HepG2 (cell line): Measurements from ENCODE around the gene MIEF1. TPM values are rescaled to one million over a fixed set of nuclear protein-coding genes. Genes with fewer than 3 reads are reported as not detected.

Source experiments
- BHLHE40 ChIP-seq: IDR thresholded peaks from 2 replicates; pipeline ENCODE4 v1.6.1; 2011; ENCODE audit warnings: low read length, improper control_type of control experiment
- CHD4 ChIP-seq: fragments of 200-600 bp; sonication (generic); IDR thresholded peaks from 2 replicates; pipeline ENCODE4 v1.7.0; 2017; ENCODE audit warnings: mild to moderate bottlenecking, low read length, borderline replicate concordance
- EP300 ChIP-seq, 3 experiments: sonication (generic) in 1 of 3; formaldehyde crosslinking in 1 of 3; IDR thresholded peaks; 2 replicates each; pipeline versions ENCODE4 v1.5.1 to v1.6.1; 2011 to 2020; ENCODE audit warnings: low read depth in 2 of 3, low read length in 2 of 3, borderline replicate concordance in 1 of 3, improper control_type of control experiment in 1 of 3, mild to moderate bottlenecking in 1 of 3, missing genetic modification reagents in 1 of 3, moderate library complexity in 1 of 3
- HIVEP1 ChIP-seq: sonication (generic); formaldehyde crosslinking; IDR thresholded peaks from 2 replicates; pipeline ENCODE4 v1.4.0; 2020; ENCODE audit warnings: mild to moderate bottlenecking, missing genetic modification reagents
- ISL2 ChIP-seq: sonication (generic); formaldehyde crosslinking; IDR thresholded peaks from 2 replicates; pipeline ENCODE4 v1.5.0; 2020; ENCODE audit warnings: missing genetic modification reagents
- JUN ChIP-seq: sonication (generic); formaldehyde crosslinking; IDR thresholded peaks from 2 replicates; pipeline ENCODE4 v1.4.0; 2020; ENCODE audit warnings: mild to moderate bottlenecking, missing genetic modification reagents
- KAT8 ChIP-seq: IDR thresholded peaks from 2 replicates; pipeline ENCODE4 v1.6.1; 2016; ENCODE audit warnings: missing genetic modification reagents, missing compliant biosample characterization
- KDM3A ChIP-seq: IDR thresholded peaks from 2 replicates; pipeline ENCODE4 v1.6.1; 2018; ENCODE audit warnings: low read depth, missing compliant biosample characterization
- MEF2D ChIP-seq: sonication (generic); formaldehyde crosslinking; IDR thresholded peaks from 2 replicates; pipeline ENCODE4 v1.5.1; 2020; ENCODE audit warnings: mild to moderate bottlenecking, missing genetic modification reagents
- MXD4 ChIP-seq: IDR thresholded peaks from 2 replicates; pipeline ENCODE4 v1.6.1; 2016; ENCODE audit warnings: mild to moderate bottlenecking, missing biosample characterization, missing genetic modification reagents
- NFE2 ChIP-seq: sonication (generic); formaldehyde crosslinking; IDR thresholded peaks from 2 replicates; pipeline ENCODE4 v1.4.0; 2020; ENCODE audit warnings: missing genetic modification reagents
- SAFB2 ChIP-seq: sonication (generic); formaldehyde crosslinking; IDR thresholded peaks from 2 replicates; pipeline ENCODE4 v1.5.1; 2020; ENCODE audit warnings: missing genetic modification reagents, low read depth, mild to moderate bottlenecking, borderline replicate concordance
- SYNCRIP ChIP-seq: fragments of 200-400 bp; formaldehyde crosslinking; IDR thresholded peaks from 2 replicates; pipeline ENCODE4 v1.6.1; 2018; ENCODE audit warnings: mild to moderate bottlenecking, low read depth, low read length; ENCODE audit not compliant: insufficient read depth
- TEAD3 ChIP-seq: optimal IDR thresholded peaks from 2 replicates; pipeline ENCODE3; 2016; ENCODE audit warnings: borderline replicate concordance
- THAP11 ChIP-seq: IDR thresholded peaks from 2 replicates; pipeline ENCODE4 v1.6.1; 2016; ENCODE audit warnings: missing biosample characterization, missing genetic modification reagents
- ZNF17 ChIP-seq: sonication (generic); formaldehyde crosslinking; IDR thresholded peaks from 2 replicates; pipeline ENCODE4 v1.5.0; 2020; ENCODE audit warnings: mild to moderate bottlenecking, missing genetic modification reagents
- ZNF367 ChIP-seq: sonication (generic); formaldehyde crosslinking; IDR thresholded peaks from 2 replicates; pipeline ENCODE4 v1.4.0; 2020; ENCODE audit warnings: missing genetic modification reagents, borderline replicate concordance
- ZNF383 ChIP-seq: sonication (generic); formaldehyde crosslinking; IDR thresholded peaks from 2 replicates; pipeline ENCODE4 v1.4.0; 2020; ENCODE audit warnings: missing genetic modification reagents, mild to moderate bottlenecking, borderline replicate concordance
- ZNF441 ChIP-seq: sonication (generic); formaldehyde crosslinking; IDR thresholded peaks from 2 replicates; pipeline ENCODE4 v1.7.0; 2021; ENCODE audit warnings: missing genetic modification reagents, borderline replicate concordance
- ZNF563 ChIP-seq: sonication (generic); formaldehyde crosslinking; IDR thresholded peaks from 2 replicates; pipeline ENCODE4 v1.8.0; 2022; ENCODE audit warnings: mild to moderate bottlenecking, moderate library complexity, missing genetic modification reagents
- ZSCAN25 ChIP-seq: sonication (generic); formaldehyde crosslinking; IDR thresholded peaks from 2 replicates; pipeline ENCODE4 v1.8.0; 2022; ENCODE audit warnings: mild to moderate bottlenecking, missing genetic modification reagents
- polyA plus RNA-seq, 8 experiments: library from polyadenylated mRNA; depleted of rRNA in 3 of 8; stranded (reverse) in 7 of 8; unstranded in 1 of 8; fragments of >200 nt; fragmentation: Illumina TruSeq in 4 of 8; extraction: Trizol in 4 of 8; gene quantifications; 2 replicates each; pipeline versions ENCODE4 v1.2.1 to v1.2.3, GENCODE V29; 2011 to 2016; ENCODE audit warnings: low read depth in 4 of 8, missing spikeins in 1 of 8, mixed read lengths in 1 of 8; ENCODE audit not compliant: insufficient read depth in 1 of 8
- total RNA-seq, 5 experiments: library from RNA; depleted of rRNA; stranded (reverse); fragments of >200 nt; fragmentation: Illumina TruSeq; extraction: Trizol; gene quantifications; 2 replicates each; pipeline ENCODE4 v1.2.3, GENCODE V29; 2016; ENCODE audit warnings: low read depth in 1 of 5
- TF ChIP-seq, protein P1 (sequence below), 2 experiments: fragments of 450-650 bp in 1 of 2; sonication (generic) in 1 of 2; formaldehyde crosslinking; IDR thresholded peaks; 2 replicates each; pipeline versions ENCODE4 v1.5.0 to v1.8.0; 2020 to 2022; ENCODE audit warnings: mild to moderate bottlenecking in 1 of 2, missing genetic modification reagents in 1 of 2
- TF ChIP-seq, protein P2 (sequence below): sonication (generic); formaldehyde crosslinking; IDR thresholded peaks from 2 replicates; pipeline ENCODE4 v1.8.1; 2023; ENCODE audit warnings: missing genetic modification reagents, inconsistent platforms, borderline replicate concordance
- TF ChIP-seq, protein P3 (sequence below): sonication (generic); formaldehyde crosslinking; IDR thresholded peaks from 2 replicates; pipeline ENCODE4 v1.4.0; 2020; ENCODE audit warnings: missing genetic modification reagents
- TF ChIP-seq, protein P4 (sequence below): sonication (generic); formaldehyde crosslinking; IDR thresholded peaks from 2 replicates; pipeline ENCODE4 v1.4.0; 2020; ENCODE audit warnings: missing genetic modification reagents, borderline replicate concordance

The MIEF1 gene
- total and polyA plus RNA-seq, 2 of the 13 experiments (the other 11 are each of a cell fraction or from before 2014, with no cell fraction given): 21.7 to 34.8 TPM

DNA sequence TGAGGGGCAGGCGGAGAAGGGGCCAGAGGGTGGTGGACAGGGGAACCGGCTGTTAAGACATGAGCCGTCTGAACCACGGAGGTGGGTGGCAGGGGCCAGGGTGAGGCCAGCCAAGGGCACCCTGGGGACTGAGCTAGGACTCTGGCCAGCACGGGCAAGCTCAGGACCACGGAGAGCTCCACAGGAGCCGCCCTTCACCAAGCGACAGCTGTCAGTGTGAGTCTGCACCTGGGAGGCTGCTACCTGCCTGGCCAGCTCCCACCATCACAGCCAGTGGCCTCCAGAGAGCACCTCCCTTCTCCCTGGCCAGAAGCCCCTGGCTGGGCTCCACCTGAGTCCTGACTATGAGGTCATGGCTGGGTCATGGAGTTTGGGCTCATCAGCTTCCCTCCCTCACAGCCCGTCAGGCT is 23.6 kb upstream of the MIEF1 start (continued):
- TF ChIP-seq, protein P1, sequence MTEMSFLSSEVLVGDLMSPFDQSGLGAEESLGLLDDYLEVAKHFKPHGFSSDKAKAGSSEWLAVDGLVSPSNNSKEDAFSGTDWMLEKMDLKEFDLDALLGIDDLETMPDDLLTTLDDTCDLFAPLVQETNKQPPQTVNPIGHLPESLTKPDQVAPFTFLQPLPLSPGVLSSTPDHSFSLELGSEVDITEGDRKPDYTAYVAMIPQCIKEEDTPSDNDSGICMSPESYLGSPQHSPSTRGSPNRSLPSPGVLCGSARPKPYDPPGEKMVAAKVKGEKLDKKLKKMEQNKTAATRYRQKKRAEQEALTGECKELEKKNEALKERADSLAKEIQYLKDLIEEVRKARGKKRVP (CRISPR knock-in tag; IDR thresholded peaks at IDR 0.05): no peak
- peak; percentile 61 for TF ChIP-seq THAP11 (CRISPR knock-in tag)
- TF ChIP-seq, protein P2, sequence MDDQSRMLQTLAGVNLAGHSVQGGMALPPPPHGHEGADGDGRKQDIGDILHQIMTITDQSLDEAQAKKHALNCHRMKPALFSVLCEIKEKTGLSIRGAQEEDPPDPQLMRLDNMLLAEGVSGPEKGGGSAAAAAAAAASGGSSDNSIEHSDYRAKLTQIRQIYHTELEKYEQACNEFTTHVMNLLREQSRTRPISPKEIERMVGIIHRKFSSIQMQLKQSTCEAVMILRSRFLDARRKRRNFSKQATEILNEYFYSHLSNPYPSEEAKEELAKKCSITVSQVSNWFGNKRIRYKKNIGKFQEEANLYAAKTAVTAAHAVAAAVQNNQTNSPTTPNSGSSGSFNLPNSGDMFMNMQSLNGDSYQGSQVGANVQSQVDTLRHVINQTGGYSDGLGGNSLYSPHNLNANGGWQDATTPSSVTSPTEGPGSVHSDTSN (CRISPR knock-in tag): 0 out of 2 replicates have a peak, but pooled peaks have one; percentile 55
- TF ChIP-seq KDM3A (CRISPR knock-in tag): peak; percentile 36; the same call in 1 of the 2 replicates
- no peak for TF ChIP-seq NFE2 (CRISPR knock-in tag)
- no peak; the same call in 1 of the 2 replicates for TF ChIP-seq ZNF367 (CRISPR knock-in tag)
- peak; percentile 61; the same call in 1 of the 2 replicates for TF ChIP-seq ZNF563 (CRISPR knock-in tag)
- TF ChIP-seq JUN (CRISPR knock-in tag): no peak
- TF ChIP-seq MXD4 (CRISPR knock-in tag): peak; percentile 85
- no peak for TF ChIP-seq BHLHE40
- 0 out of 2 replicates have a peak, but pooled peaks have one; percentile 32 for TF ChIP-seq ISL2 (CRISPR knock-in tag)
- TF ChIP-seq, protein P3, sequence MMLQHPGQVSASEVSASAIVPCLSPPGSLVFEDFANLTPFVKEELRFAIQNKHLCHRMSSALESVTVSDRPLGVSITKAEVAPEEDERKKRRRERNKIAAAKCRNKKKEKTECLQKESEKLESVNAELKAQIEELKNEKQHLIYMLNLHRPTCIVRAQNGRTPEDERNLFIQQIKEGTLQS: peak; percentile 65
- TF ChIP-seq ZNF17: no peak
- peak; percentile 55 for TF ChIP-seq KAT8
- TF ChIP-seq TEAD3 (CRISPR knock-in tag): peak; percentile 38
- no peak for TF ChIP-seq SAFB2
- TF ChIP-seq HIVEP1 (CRISPR knock-in tag): no peak
- TF ChIP-seq SYNCRIP: no peak
- peak; percentile 63 for TF ChIP-seq MEF2D (CRISPR knock-in tag)
- no peak for TF ChIP-seq EP300 (IDR thresholded peaks at IDR 0.05; ENCODE audit: low read depth in 2 of 2, low read length in 2 of 2)
- TF ChIP-seq EP300 (CRISPR knock-in tag; IDR thresholded peaks at IDR 0.05; ENCODE audit: borderline replicate concordance): no peak
- no peak for TF ChIP-seq ZNF383 (CRISPR knock-in tag)
- peak; percentile 89 for TF ChIP-seq ZNF441
- TF ChIP-seq ZSCAN25: peak; percentile 70; the same call in 1 of the 2 replicates
- TF ChIP-seq CHD4: no peak
- TF ChIP-seq, protein P4, sequence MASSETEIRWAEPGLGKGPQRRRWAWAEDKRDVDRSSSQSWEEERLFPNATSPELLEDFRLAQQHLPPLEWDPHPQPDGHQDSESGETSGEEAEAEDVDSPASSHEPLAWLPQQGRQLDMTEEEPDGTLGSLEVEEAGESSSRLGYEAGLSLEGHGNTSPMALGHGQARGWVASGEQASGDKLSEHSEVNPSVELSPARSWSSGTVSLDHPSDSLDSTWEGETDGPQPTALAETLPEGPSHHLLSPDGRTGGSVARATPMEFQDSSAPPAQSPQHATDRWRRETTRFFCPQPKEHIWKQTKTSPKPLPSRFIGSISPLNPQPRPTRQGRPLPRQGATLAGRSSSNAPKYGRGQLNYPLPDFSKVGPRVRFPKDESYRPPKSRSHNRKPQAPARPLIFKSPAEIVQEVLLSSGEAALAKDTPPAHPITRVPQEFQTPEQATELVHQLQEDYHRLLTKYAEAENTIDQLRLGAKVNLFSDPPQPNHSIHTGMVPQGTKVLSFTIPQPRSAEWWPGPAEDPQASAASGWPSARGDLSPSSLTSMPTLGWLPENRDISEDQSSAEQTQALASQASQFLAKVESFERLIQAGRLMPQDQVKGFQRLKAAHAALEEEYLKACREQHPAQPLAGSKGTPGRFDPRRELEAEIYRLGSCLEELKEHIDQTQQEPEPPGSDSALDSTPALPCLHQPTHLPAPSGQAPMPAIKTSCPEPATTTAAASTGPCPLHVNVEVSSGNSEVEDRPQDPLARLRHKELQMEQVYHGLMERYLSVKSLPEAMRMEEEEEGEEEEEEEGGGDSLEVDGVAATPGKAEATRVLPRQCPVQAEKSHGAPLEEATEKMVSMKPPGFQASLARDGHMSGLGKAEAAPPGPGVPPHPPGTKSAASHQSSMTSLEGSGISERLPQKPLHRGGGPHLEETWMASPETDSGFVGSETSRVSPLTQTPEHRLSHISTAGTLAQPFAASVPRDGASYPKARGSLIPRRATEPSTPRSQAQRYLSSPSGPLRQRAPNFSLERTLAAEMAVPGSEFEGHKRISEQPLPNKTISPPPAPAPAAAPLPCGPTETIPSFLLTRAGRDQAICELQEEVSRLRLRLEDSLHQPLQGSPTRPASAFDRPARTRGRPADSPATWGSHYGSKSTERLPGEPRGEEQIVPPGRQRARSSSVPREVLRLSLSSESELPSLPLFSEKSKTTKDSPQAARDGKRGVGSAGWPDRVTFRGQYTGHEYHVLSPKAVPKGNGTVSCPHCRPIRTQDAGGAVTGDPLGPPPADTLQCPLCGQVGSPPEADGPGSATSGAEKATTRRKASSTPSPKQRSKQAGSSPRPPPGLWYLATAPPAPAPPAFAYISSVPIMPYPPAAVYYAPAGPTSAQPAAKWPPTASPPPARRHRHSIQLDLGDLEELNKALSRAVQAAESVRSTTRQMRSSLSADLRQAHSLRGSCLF (CRISPR knock-in tag): no peak
